Loucy (cell line): ENCODE measurements around the gene SLC20A1.
A peak's percentile ranks its signal among the peaks of the same experiment; 100 is the strongest.

Experiments used
- H2AFZ ChIP-seq: fragments of 200-600 bp; sonication (generic); 2 replicates; pipeline ENCODE4 v1.6.0; 2016; ENCODE audit warnings: antibody characterized with exemption, mild to moderate bottlenecking, low read length, moderate library complexity
- H3F3A ChIP-seq: fragments of 200-600 bp; 2 replicates; pipeline ENCODE4 v1.6.0; 2016; ENCODE audit warnings: antibody characterized with exemption, low read depth, mild to moderate bottlenecking
- H3K27me3 ChIP-seq: fragments of 200-600 bp; sonication (generic); 2 replicates; pipeline ENCODE4 v1.6.1; 2014; ENCODE audit warnings: low read length, mild to moderate bottlenecking; ENCODE audit not compliant: insufficient read depth, poor library complexity, severe bottlenecking
- H3K36me3 ChIP-seq: fragments of 200-600 bp; sonication (generic); 2 replicates; pipeline ENCODE4 v1.6.1; 2016; ENCODE audit warnings: low read length; ENCODE audit not compliant: insufficient read depth
- H3K4me1 ChIP-seq: fragments of 200-600 bp; sonication (generic); 2 replicates; pipeline ENCODE4 v1.5.1; 2014; ENCODE audit warnings: low read length, mild to moderate bottlenecking; ENCODE audit not compliant: insufficient read depth, poor library complexity, severe bottlenecking
- H3K4me2 ChIP-seq: fragments of 200-600 bp; sonication (generic); 2 replicates; pipeline ENCODE4 v1.6.0; 2014; ENCODE audit warnings: antibody characterized with exemption, low read length, low read depth, mild to moderate bottlenecking; ENCODE audit not compliant: poor library complexity, severe bottlenecking
- H3K4me3 ChIP-seq: fragments of 200-600 bp; sonication (generic); 2 replicates; pipeline ENCODE4 v1.5.1; 2014; ENCODE audit warnings: low read length, mild to moderate bottlenecking, mixed read lengths; ENCODE audit not compliant: poor library complexity, severe bottlenecking
- H3K79me2 ChIP-seq: fragments of 200-600 bp; sonication (generic); 2 replicates; pipeline ENCODE4 v1.6.1; 2014; ENCODE audit warnings: low read length; ENCODE audit not compliant: insufficient read depth
- H3K9ac ChIP-seq: fragments of 200-600 bp; sonication (generic); 2 replicates; pipeline ENCODE4 v1.6.0; 2014; ENCODE audit warnings: mild to moderate bottlenecking, low read depth, low read length, moderate library complexity; ENCODE audit not compliant: poor library complexity, severe bottlenecking
- H3K9me2 ChIP-seq: fragments of 200-600 bp; sonication (generic); replicated peaks from 2 replicates; pipeline ENCODE4 v1.6.1; 2016; ENCODE audit warnings: low read depth, low read length, mixed read lengths
- H3K9me3 ChIP-seq: fragments of 200-600 bp; sonication (generic); 2 replicates; pipeline ENCODE4 v1.6.1; 2014; ENCODE audit warnings: mild to moderate bottlenecking, antibody characterized with exemption, low read length, low read depth; ENCODE audit not compliant: insufficient read depth
- H4K20me1 ChIP-seq: fragments of 200-600 bp; sonication (generic); 2 replicates; pipeline ENCODE4 v1.6.0; 2014; ENCODE audit warnings: antibody characterized with exemption, low read length, mild to moderate bottlenecking; ENCODE audit not compliant: insufficient read depth, poor library complexity, severe bottlenecking
- CTCF ChIP-seq: fragments of 200-600 bp; sonication (generic); conservative IDR thresholded peaks from 2 replicates; pipeline ENCODE4 v1.5.1; 2014; ENCODE audit warnings: mild to moderate bottlenecking, antibody characterized with exemption, low read length
- EZH2phosphoT487 ChIP-seq: fragments of 200-600 bp; IDR thresholded peaks from 2 replicates; pipeline ENCODE4 v1.6.1; 2018; ENCODE audit warnings: antibody characterized with exemption, mild to moderate bottlenecking, moderate library complexity, borderline replicate concordance

The SLC20A1 gene

GRCh38 chr2:112708968-112709367 is 63.2 kb downstream of the SLC20A1 start:
- H3K9me2 ChIP-seq: no peaks in the 10 kb centered on the region
- no peak overlapping the region for H2AFZ ChIP-seq
- H3K36me3 ChIP-seq: no peaks in the 10 kb centered on the region
- H4K20me1 ChIP-seq: no peaks in the 10 kb centered on the region
- no peaks in the 10 kb centered on the region for H3F3A ChIP-seq
- TF ChIP-seq CTCF: no peak
- TF ChIP-seq EZH2phosphoT487: no peak
- H3K9me3 ChIP-seq: no peaks in the 10 kb centered on the region
- H3K4me3 ChIP-seq: no peak overlapping the region
- H3K4me1 ChIP-seq: peaks cover 64% of the 10 kb centered on the region
- no peaks in the 10 kb centered on the region for H3K79me2 ChIP-seq
- H3K27me3 ChIP-seq: no peaks in the 10 kb centered on the region
- peak overlapping the region; percentile 8 for H3K4me2 ChIP-seq
- H3K9ac ChIP-seq: peak overlapping the region; percentile 26

- no peak overlapping the region for H3K9ac ChIP-seq
- no peaks in the 10 kb centered on the region for H3K9me2 ChIP-seq
- no peak overlapping the region for H3K4me3 ChIP-seq
- TF ChIP-seq CTCF (no peak), EZH2phosphoT487 (no peak)
- no peaks in the 10 kb centered on the region for H3K9me3 ChIP-seq
- no peak overlapping the region for H3K4me2 ChIP-seq
- H3K36me3 ChIP-seq: no peaks in the 10 kb centered on the region
- no peaks in the 10 kb centered on the region for H4K20me1 ChIP-seq
- H3F3A ChIP-seq: no peaks in the 10 kb centered on the region
- peak overlapping the region; percentile 91 for H2AFZ ChIP-seq
- peaks cover 64% of the 10 kb centered on the region for H3K4me1 ChIP-seq
- no peaks in the 10 kb centered on the region for H3K79me2 ChIP-seq
- H3K27me3 ChIP-seq: no peaks in the 10 kb centered on the region
Observed at GRCh38 chr2:112709703-112710102, 64.0 kb downstream of the SLC20A1 start.

GRCh38 chr2:112710956-112711750 is 65.4 kb downstream of the SLC20A1 start:
- no peaks in the 10 kb centered on the region for H3K9me2 ChIP-seq
- H3K4me1 ChIP-seq: peaks cover 52% of the 10 kb centered on the region
- H4K20me1 ChIP-seq: no peaks in the 10 kb centered on the region
- no peaks in the 10 kb centered on the region for H3K9me3 ChIP-seq
- H3K79me2 ChIP-seq: no peaks in the 10 kb centered on the region
- H3K27me3 ChIP-seq: no peaks in the 10 kb centered on the region
- H3F3A ChIP-seq: no peaks in the 10 kb centered on the region; the same call in 1 of the 2 replicates
- H3K4me2 ChIP-seq: no peak overlapping the region
- no peak for TF ChIP-seq CTCF
- TF ChIP-seq EZH2phosphoT487: no peak
- H3K4me3 ChIP-seq: no peak overlapping the region
- no peak overlapping the region for H2AFZ ChIP-seq
- H3K36me3 ChIP-seq: no peaks in the 10 kb centered on the region
- no peak overlapping the region for H3K9ac ChIP-seq
